BE2C (cell line): Measurements from ENCODE around the gene LRRC14B. TPM values are rescaled to one million over a fixed set of nuclear protein-coding genes. Genes with fewer than 3 reads are reported as not detected.

ENCODE experiments used
- DNase-seq: peaks from one replicate; pipeline ENCODE4 v3.0.0-alpha.2; 2020
- H3K27me3 ChIP-seq: fragments of 250-450 bp; sonication (Bioruptor Pico); 2 replicates; pipeline ENCODE4 v1.5.1; 2020; ENCODE audit warnings: mild to moderate bottlenecking
- H3K36me3 ChIP-seq: fragments of 250-450 bp; sonication (Bioruptor Pico); 2 replicates; pipeline ENCODE4 v1.5.1; 2020; ENCODE audit warnings: mild to moderate bottlenecking
- H3K4me1 ChIP-seq: fragments of 250-450 bp; sonication (Bioruptor Pico); 2 replicates; pipeline ENCODE4 v1.5.1; 2020
- H3K4me3 ChIP-seq: 2 replicates; pipeline ENCODE4 v1.5.1; 2011; ENCODE audit warnings: low read depth, low read length
- H3K9me3 ChIP-seq: fragments of 250-450 bp; sonication (Bioruptor Pico); 2 replicates; pipeline ENCODE4 v1.5.1; 2020
- polyA plus RNA-seq: library from polyadenylated mRNA; unstranded; fragments of >200 nt; gene quantifications from one replicate; pipeline ENCODE4 v1.2.1, GENCODE V29; 2012; ENCODE audit warnings: low read depth, missing spikeins; ENCODE audit not compliant: insufficient read length, insufficient read depth
- TF ChIP-seq, protein P1 (sequence below): IDR thresholded peaks from 2 replicates; pipeline ENCODE4 v1.5.1; 2012; ENCODE audit warnings: mild to moderate bottlenecking, low read depth, low read length

Gene LRRC14B
- polyA plus RNA-seq: not detected

DNA sequence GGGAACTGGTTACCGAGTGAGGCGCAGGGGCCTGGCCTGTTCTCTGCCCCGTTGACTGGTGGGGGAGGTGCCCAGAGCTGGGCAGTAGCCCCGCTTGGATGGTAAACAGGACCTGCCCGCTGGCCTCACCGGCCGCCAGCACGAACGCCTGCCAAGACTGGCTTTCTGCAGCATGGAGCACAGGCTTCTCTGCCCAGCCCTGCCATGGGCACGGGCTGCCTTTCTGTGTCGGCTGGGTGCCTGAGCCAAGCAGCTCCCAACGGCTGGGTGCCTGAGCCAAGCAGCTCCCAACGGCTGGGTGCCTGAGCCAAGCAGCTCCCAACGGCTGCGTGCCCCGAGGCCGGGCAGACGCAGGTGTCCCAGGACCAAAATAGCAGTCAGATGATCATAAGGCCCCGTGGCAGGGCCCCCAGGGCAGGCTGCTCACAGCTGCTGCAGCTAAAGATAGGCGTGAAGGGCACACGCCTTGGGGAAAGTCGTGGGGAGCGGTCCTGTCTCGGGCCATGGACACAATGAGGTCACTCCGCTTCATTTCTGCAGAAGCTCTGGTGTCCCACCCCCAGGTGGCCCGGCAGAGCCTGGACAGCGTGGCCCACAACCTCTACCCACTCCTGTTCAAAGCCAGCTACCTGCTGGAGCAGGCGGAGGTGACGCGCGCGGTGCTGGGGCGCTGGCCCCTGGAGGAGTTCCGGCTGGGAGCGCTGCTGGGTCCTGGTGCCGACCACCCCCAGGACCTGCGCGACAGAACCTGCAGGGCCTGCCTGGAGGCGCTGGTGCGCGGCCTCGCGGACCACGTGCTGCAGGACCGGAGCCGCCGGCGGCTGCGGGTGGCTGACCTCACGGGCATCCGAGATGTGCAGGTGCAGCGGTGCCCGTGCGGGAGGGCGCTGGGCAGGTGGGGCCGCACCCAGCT is at the start of gene LRRC14B:
LRRC14B (plus strand) TSS at position 460 of the 913 bp plus-strand sequence; CDS start at position 504, 44 bp downstream.
- Histone ChIP-seq H3K9me3 (no peaks in the 10 kb centered on the region), H3K36me3 (no peaks in the 10 kb centered on the region), H3K4me1 (no peaks in the 10 kb centered on the region), H3K4me3 (no peak within 1 kb of the TSS), H3K27me3 (no peaks in the 10 kb centered on the region)
- TF ChIP-seq, protein P1, sequence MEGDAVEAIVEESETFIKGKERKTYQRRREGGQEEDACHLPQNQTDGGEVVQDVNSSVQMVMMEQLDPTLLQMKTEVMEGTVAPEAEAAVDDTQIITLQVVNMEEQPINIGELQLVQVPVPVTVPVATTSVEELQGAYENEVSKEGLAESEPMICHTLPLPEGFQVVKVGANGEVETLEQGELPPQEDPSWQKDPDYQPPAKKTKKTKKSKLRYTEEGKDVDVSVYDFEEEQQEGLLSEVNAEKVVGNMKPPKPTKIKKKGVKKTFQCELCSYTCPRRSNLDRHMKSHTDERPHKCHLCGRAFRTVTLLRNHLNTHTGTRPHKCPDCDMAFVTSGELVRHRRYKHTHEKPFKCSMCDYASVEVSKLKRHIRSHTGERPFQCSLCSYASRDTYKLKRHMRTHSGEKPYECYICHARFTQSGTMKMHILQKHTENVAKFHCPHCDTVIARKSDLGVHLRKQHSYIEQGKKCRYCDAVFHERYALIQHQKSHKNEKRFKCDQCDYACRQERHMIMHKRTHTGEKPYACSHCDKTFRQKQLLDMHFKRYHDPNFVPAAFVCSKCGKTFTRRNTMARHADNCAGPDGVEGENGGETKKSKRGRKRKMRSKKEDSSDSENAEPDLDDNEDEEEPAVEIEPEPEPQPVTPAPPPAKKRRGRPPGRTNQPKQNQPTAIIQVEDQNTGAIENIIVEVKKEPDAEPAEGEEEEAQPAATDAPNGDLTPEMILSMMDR: no peak
- DNase-seq: no peak

DNA sequence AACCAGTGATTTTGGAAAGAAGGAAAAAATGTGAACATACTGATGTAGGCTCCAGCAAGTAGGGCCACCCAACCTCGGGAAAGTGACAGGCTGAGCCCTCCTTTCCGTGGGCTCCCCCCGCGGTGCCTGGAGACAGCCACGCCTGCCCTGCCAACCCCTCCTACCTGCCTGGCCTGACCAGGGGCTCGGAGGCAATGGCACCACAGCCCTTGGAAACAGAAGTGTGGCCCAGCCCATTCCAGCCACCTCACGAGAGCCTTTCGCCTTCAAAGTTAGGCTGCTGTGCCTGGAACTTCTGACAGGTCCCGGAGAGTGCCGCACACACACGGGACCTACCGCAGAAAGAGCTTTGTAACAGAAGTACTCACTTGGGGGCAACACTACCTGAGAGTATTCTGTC is 49.5 kb upstream of the LRRC14B start:
- TF ChIP-seq, protein P1: no peak
- Histone ChIP-seq H3K4me1 (no peaks in the 10 kb centered on the region), H3K36me3 (no peaks in the 10 kb centered on the region), H3K4me3 (no peak overlapping the region), H3K9me3 (no peaks in the 10 kb centered on the region), H3K27me3 (no peaks in the 10 kb centered on the region)
- no peak for DNase-seq

DNA sequence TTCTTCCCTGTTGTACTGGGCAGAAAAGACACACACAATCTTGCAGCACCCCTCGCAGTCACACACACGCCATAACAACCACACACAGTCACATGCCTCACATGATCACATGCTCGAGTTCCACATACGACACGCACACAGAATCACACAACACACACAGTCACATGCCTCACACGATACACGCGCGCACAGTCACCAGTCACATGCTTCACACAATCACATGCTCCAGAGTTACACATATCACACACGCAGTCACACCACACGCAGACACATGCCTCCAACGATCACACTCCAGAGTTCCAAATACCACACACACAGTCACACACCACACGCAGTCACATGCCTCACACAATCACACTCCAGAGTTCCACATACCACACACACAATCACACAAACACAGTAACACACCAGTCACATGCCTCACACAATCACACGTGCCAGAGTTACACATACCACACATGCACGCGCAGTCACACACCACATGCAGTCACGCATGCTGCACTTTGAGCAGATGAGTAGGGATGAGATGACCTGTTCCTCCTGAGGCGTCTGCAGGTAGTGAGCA is 49.0 kb upstream of the LRRC14B start:
- H3K4me1 ChIP-seq: no peaks in the 10 kb centered on the region
- TF ChIP-seq, protein P1: no peak
- no peaks in the 10 kb centered on the region for H3K27me3 ChIP-seq
- DNase-seq: no peak
- H3K9me3 ChIP-seq: no peaks in the 10 kb centered on the region
- H3K36me3 ChIP-seq: no peaks in the 10 kb centered on the region
- H3K4me3 ChIP-seq: no peak overlapping the region

DNA sequence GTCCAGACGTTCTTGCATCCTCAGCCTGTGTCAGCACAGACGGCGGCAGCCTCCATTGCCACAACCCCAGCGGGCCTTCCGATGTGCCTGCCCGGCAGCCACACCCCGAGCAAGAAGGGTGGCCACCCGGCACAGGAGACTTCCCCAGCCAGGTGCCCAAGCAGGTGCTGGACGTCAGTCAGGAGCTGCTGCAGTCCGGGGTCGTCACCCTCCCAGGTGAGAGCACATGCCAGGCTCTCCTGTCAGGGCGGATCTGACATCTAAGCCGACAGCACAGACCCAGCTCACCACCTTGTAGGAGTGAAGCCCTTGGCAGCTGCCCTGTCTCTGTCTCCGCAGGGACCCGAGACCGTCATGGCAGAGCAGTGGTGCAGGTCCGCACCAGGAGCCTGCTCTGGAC is 48.3 kb upstream of the LRRC14B start:
- Histone ChIP-seq H3K27me3 (no peaks in the 10 kb centered on the region), H3K4me3 (no peak overlapping the region), H3K9me3 (no peaks in the 10 kb centered on the region), H3K4me1 (no peaks in the 10 kb centered on the region), H3K36me3 (no peaks in the 10 kb centered on the region)
- no peak for DNase-seq
- TF ChIP-seq, protein P1: no peak

DNA sequence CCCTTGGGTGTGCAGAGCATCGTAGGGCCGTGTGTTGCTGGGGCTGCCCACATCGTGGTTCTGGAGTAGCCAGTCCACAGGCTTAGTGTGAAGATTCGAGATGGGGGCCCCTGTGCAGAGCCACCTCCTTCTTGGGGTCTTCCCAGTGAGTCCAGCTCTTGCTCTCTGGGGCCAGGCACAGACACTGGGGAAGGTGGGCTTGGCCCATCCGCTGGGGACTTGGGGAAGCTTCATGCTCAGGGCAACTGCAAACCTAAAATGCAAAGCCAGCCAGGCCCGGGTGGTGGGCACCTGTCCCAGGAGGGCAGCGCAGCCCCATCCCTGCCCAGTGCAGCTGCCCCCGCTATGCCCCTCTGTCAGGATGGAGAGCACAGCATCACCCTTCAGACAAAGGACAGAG is 46.4 kb upstream of the LRRC14B start:
- no peak for DNase-seq
- H3K4me1 ChIP-seq: no peaks in the 10 kb centered on the region
- H3K27me3 ChIP-seq: no peaks in the 10 kb centered on the region
- H3K36me3 ChIP-seq: no peaks in the 10 kb centered on the region
- TF ChIP-seq, protein P1: no peak
- no peak overlapping the region for H3K4me3 ChIP-seq
- H3K9me3 ChIP-seq: no peaks in the 10 kb centered on the region
